Endodermal cell (in vitro differentiated cells): ENCODE results near the gene DDX5. TPM values are rescaled to one million over a fixed set of nuclear protein-coding genes. Genes with fewer than 3 reads are reported as not detected.

Experiments used
- DNase-seq: peaks from one replicate; pipeline ENCODE4 v3.0.0-alpha.2; 2017
- H3K27ac ChIP-seq: 2 replicates; pipeline ENCODE4 v1.5.1; 2013; ENCODE audit warnings: mild to moderate bottlenecking, low read depth, low read length, moderate library complexity
- H3K27me3 ChIP-seq: 2 replicates; pipeline ENCODE4 v1.6.1; 2013; ENCODE audit warnings: mild to moderate bottlenecking, low read length, moderate library complexity; ENCODE audit not compliant: insufficient read depth, control insufficient read depth, poor library complexity, severe bottlenecking
- H3K36me3 ChIP-seq: 2 replicates; pipeline ENCODE4 v1.7.0; 2013; ENCODE audit warnings: mild to moderate bottlenecking, low read length, moderate library complexity; ENCODE audit not compliant: control insufficient read depth, insufficient read depth
- H3K4me1 ChIP-seq: one replicate; pipeline ENCODE4 v1.7.0; 2013; ENCODE audit warnings: low read length; ENCODE audit not compliant: control insufficient read depth, insufficient read depth
- H3K4me3 ChIP-seq: 2 replicates; pipeline ENCODE4 v1.5.1; 2013; ENCODE audit warnings: mild to moderate bottlenecking, low read length, moderate library complexity
- H3K9ac ChIP-seq: 2 replicates; pipeline ENCODE4 v1.6.1; 2013; ENCODE audit warnings: mild to moderate bottlenecking, low read length, moderate library complexity; ENCODE audit not compliant: poor library complexity, severe bottlenecking; ENCODE audit errors: extremely low read depth
- H3K9me3 ChIP-seq: 2 replicates; pipeline ENCODE4 v1.6.1; 2013; ENCODE audit warnings: mild to moderate bottlenecking, low read length, moderate library complexity; ENCODE audit not compliant: control insufficient read depth
- H3K27ac Mint-ChIP-seq: 2 replicates; pipeline ENCODE4 v1.8.0; 2020; ENCODE audit warnings: mixed read lengths
- H3K27me3 Mint-ChIP-seq: 2 replicates; pipeline ENCODE4 v1.8.0; 2021; ENCODE audit warnings: mild to moderate bottlenecking, mixed read lengths; ENCODE audit not compliant: insufficient read depth
- H3K36me3 Mint-ChIP-seq: 2 replicates; pipeline ENCODE4 v1.8.0; 2020; ENCODE audit warnings: low read depth, mixed read lengths
- H3K4me1 Mint-ChIP-seq: 2 replicates; pipeline ENCODE4 v1.8.0; 2020; ENCODE audit warnings: mixed read lengths
- H3K4me3 Mint-ChIP-seq: 2 replicates; pipeline ENCODE4 v1.8.0; 2020; ENCODE audit warnings: mild to moderate bottlenecking, moderate library complexity, mixed read lengths
- H3K9me3 Mint-ChIP-seq: 2 replicates; pipeline ENCODE4 v1.8.0; 2020; ENCODE audit warnings: mild to moderate bottlenecking, mixed read lengths
- WGBS, 2 experiments: methylation state at CpG; one replicate each; pipeline versions ENCODE4 v1.1.5 to v1.1.7; 2013; ENCODE audit warnings: missing lambda C conversion rate in 2 of 2, mixed read lengths in 1 of 2; ENCODE audit not compliant: insufficient coverage in 1 of 2, insufficient read length in 1 of 2; 5-methylcytosine and 5-hydroxymethylcytosine counted together
- total RNA-seq, 2 donors: library from RNA; stranded (reverse); fragmentation: NEBNext Ultra II Directional in 1 of 2; extraction: Animal tissue kit (Norgen Biotek cat#: 25700) in 1 of 2; gene quantifications; 2 replicates in 1 of 2; 3 replicates in 1 of 2; pipeline ENCODE4 v1.2.1, GENCODE V29; 2021
- TF ChIP-seq, protein P1 (sequence below): fragments of 200-600 bp; sonication (generic); conservative IDR thresholded peaks from 2 replicates; pipeline ENCODE4 v1.5.0; 2021; ENCODE audit warnings: antibody characterized with exemption, mild to moderate bottlenecking

DDX5 gene
- total RNA-seq, 2 donors from 2014 or later: 687 to 894 TPM

DNA sequence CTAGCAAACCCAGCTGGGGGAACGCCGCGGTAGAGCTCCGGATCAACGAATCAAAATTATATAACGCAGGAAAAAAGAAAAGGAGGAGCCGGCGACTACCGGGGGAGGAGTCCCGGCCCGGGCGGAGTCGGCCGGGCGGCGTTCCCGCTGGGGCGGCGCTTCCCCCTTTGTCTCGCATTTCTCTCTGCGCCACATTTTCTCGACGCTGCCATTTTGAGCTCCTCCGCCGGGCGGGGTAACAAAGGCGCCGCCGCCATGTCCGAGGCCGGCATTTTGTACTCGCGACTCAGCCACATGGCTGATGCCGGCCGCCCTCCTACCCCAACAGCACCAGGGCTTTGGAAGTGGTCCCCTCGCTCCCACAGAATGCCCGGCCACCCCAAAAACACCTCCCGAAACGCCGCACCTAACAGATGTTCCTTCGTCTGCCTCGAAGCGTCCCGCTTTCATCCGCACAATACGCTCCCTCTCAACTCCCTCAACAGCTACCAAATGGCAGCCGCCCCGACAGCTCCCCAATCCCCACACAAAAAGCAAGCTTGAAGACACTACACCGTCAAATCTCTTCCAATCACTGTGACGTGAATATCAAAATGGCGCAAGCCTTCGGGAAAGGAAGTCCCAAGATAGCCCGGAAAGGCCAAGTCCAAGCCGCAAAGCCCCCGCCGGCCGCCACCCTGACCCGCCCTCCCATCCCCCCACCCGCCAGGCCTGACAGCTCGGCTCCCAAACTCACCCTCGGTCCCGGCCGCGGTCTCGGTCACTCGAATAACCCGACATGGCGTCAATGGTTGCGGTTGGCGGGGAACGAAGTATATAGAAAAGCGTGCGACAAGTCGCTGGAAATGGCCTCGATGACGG lies 519 bp downstream of the DDX5 start:
- Histone ChIP-seq H3K27me3 (no peaks in the 10 kb centered on the region), H3K27ac (peak overlapping the region; percentile 99), H3K36me3 (peaks cover 65% of the 10 kb centered on the region), H3K9ac (peak overlapping the region; percentile 100), H3K4me3 (peak overlapping the region; percentile 100), H3K9me3 (no peaks in the 10 kb centered on the region), H3K4me1 (peaks cover 11% of the 10 kb centered on the region)
- Mint-ChIP-seq H3K27me3 (no peaks in the 10 kb centered on the region), H3K36me3 (peaks cover 71% of the 10 kb centered on the region), H3K4me1 (peaks cover 45% of the 10 kb centered on the region), H3K27ac (peak overlapping the region; percentile 100), H3K9me3 (no peaks in the 10 kb centered on the region), H3K4me3 (peak overlapping the region; percentile 100)
- 0 to 1% methylated on average over 30 to 75 of the region's 76 CpGs for whole genome bisulfite sequencing, 2 experiments
- peak; percentile 89 for DNase-seq
- TF ChIP-seq, protein P1, sequence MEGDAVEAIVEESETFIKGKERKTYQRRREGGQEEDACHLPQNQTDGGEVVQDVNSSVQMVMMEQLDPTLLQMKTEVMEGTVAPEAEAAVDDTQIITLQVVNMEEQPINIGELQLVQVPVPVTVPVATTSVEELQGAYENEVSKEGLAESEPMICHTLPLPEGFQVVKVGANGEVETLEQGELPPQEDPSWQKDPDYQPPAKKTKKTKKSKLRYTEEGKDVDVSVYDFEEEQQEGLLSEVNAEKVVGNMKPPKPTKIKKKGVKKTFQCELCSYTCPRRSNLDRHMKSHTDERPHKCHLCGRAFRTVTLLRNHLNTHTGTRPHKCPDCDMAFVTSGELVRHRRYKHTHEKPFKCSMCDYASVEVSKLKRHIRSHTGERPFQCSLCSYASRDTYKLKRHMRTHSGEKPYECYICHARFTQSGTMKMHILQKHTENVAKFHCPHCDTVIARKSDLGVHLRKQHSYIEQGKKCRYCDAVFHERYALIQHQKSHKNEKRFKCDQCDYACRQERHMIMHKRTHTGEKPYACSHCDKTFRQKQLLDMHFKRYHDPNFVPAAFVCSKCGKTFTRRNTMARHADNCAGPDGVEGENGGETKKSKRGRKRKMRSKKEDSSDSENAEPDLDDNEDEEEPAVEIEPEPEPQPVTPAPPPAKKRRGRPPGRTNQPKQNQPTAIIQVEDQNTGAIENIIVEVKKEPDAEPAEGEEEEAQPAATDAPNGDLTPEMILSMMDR: no peak

DNA sequence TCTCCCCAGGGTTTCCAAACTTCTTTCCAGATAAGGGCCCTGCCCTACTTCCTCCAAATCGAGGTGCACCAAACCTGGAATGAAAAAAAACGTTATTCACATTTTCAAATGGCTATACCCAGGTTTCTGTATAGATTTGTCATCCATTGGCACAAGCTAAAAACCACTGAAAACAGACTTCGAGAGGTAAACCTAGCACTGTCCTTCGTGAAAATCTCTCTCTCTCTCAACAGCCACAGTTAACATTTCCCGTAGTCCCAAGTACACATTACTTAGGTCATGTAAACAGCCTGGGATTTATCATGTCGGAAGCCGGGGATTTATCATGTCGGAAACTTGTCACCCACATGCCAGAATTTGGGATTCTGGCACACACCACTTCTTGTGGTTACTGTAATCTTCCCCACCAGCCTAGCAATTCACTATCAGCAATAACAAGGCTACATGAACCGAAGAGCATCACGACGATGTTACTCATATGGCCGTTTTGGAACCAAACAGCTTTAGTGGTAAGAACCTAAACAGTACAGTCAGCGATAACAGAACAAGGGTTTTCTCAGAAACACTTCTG lies 1.2 kb downstream of the DDX5 start:
- H3K4me1 ChIP-seq: peaks cover 13% of the 10 kb centered on the region
- Mint-ChIP-seq H3K27me3 (no peaks in the 10 kb centered on the region), H3K4me3 (peak overlapping the region; percentile 100), H3K36me3 (peaks cover 71% of the 10 kb centered on the region), H3K4me1 (peaks cover 52% of the 10 kb centered on the region), H3K9me3 (no peaks in the 10 kb centered on the region), H3K27ac (peak overlapping the region; percentile 100)
- H3K4me3 ChIP-seq: peak overlapping the region; percentile 100
- no peak for DNase-seq
- H3K27ac ChIP-seq: peak overlapping the region; percentile 99
- TF ChIP-seq, protein P1: no peak
- no peaks in the 10 kb centered on the region for H3K27me3 ChIP-seq
- H3K9ac ChIP-seq: peak overlapping the region; percentile 100
- peaks cover 65% of the 10 kb centered on the region for H3K36me3 ChIP-seq
- no peaks in the 10 kb centered on the region for H3K9me3 ChIP-seq
- 5 to 6% methylated on average over 10 to 13 of the region's 13 CpGs for WGBS, 2 experiments

DNA sequence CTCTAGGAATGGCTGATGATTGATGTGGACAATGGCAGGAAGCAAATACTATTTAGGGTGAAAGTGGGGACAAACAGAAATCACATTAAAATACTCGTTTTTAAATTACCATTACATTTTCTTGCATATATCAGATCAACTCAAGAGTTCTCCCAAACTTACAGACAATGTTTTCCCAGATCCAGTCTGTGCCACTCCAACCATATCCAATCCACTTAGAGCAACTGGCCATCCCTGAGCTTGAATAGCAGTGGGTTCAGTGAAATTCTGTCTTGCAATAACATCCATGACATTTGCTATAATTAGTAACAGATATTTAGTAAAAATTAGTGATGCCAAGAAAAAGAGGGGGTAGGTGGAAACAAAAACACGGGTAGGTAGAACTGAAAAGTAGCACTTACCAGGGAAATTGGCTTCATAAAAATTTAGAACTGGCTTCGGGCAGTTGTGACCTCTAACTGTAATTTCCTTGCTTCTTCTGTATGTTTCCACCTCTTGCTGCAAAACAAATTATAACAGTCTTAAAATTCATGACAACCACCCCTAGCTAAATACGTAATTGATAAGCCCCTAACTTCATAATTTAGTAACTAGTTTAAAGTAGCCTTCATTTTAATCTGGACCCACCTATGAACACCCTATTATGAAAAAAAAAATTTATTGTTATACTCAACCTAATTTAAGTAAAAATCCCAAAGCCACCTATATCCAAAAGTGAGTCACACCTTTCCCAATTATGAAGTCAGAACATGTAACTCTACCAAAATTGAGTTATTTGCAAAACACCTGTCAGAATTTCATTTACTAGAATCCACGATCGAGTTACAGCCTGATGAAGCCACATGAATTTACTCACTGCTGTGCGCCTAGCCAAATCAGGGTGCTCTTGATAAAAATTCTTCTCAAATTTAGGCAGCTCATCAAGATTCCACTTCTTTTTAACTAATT lies 2.0 kb downstream of the DDX5 start:
- Mint-ChIP-seq H3K27ac (peak overlapping the region; percentile 100), H3K9me3 (no peaks in the 10 kb centered on the region), H3K4me3 (peak overlapping the region; percentile 100), H3K36me3 (peaks cover 73% of the 10 kb centered on the region), H3K4me1 (peaks cover 54% of the 10 kb centered on the region), H3K27me3 (no peaks in the 10 kb centered on the region)
- Histone ChIP-seq H3K4me3 (peak overlapping the region; percentile 100), H3K27me3 (no peaks in the 10 kb centered on the region), H3K9me3 (no peaks in the 10 kb centered on the region), H3K27ac (no peak overlapping the region), H3K9ac (peak overlapping the region; percentile 100), H3K36me3 (peaks cover 65% of the 10 kb centered on the region), H3K4me1 (peaks cover 13% of the 10 kb centered on the region)
- TF ChIP-seq, protein P1: no peak
- WGBS, 2 experiments: 74 to 86% methylated on average over 5 to 7 of the region's 7 CpGs
- no peak for DNase-seq
